ENCODE data around the gene TINAGL1.
A peak's percentile ranks its signal among the peaks of the same experiment; 100 is the strongest.

- no peak for TF ChIP-seq ZNF564 (CRISPR knock-in tag; IDR thresholded peaks at IDR 0.05)
- TF ChIP-seq CTCF (CRISPR knock-in tag; IDR thresholded peaks at IDR 0.05) = no peak
- no peak for TF ChIP-seq HNRNPH1 (optimal IDR thresholded peaks at IDR 0.05; ENCODE audit: low read depth, low read length)
- no peak for TF ChIP-seq SOX6 (IDR thresholded peaks at IDR 0.05)
- peak; percentile 79 for TF ChIP-seq SOX6 (CRISPR knock-in tag; IDR thresholded peaks at IDR 0.05)
- TF ChIP-seq TCF7L2 (IDR thresholded peaks at IDR 0.05; ENCODE audit: low read depth, low read length) = no peak
- TF ChIP-seq FOXP1 (IDR thresholded peaks at IDR 0.05) = no peak
- TF ChIP-seq FOXP1 (CRISPR knock-in tag; IDR thresholded peaks at IDR 0.05) = 0 out of 2 replicates have a peak, but pooled peaks have one; percentile 9
- TF ChIP-seq SETDB1 (CRISPR knock-in tag; IDR thresholded peaks at IDR 0.05; ENCODE audit: borderline replicate concordance) = no peak
- no peak for TF ChIP-seq HNRNPK (IDR thresholded peaks at IDR 0.05; ENCODE audit: low read depth, low read length, poor library complexity, severe bottlenecking)
- no peak for TF ChIP-seq ZNF274 (CRISPR knock-in tag; IDR thresholded peaks at IDR 0.05)
- no peak for TF ChIP-seq MED13 (CRISPR knock-in tag; IDR thresholded peaks at IDR 0.05)
- TF ChIP-seq SIN3A (IDR thresholded peaks at IDR 0.05; ENCODE audit: borderline replicate concordance, low read depth, low read length) = no peak
Measured at GRCh38 chr1:31583995-31584868, 7.9 kb downstream of the TINAGL1 start.

All from HepG2 (cell line).